Activated CD4-positive, alpha-beta memory T cell treated with anti-CD3 and anti-CD28 coated beads, Interleukin-2, amount 10 ng/mL, durations not matched to agents 7 days and 5 days (primary cell): Measurements from ENCODE around the gene TPCN2. TPM values are rescaled to one million over a fixed set of nuclear protein-coding genes. Genes with fewer than 3 reads are reported as not detected.

Experiments used
- CTCF ChIA-PET: fragments of 350-600 bp; sonication (Branson Sonifier 250); formaldehyde crosslinking; loops from one replicate; lab custom pipeline; 2021; ENCODE audit warnings: antibody characterized with exemption, inconsistent platforms; lab: Charles Lee
- POLR2A ChIA-PET: fragments of 350-600 bp; sonication (Branson Sonifier 250); formaldehyde crosslinking; loops from one replicate; lab custom pipeline; 2021; ENCODE audit warnings: antibody characterized with exemption; lab: Charles Lee
- DNase-seq: peaks from one replicate; pipeline ENCODE4 v3.0.0-alpha.2; 2020
- H3K27ac Mint-ChIP-seq: one replicate; pipeline ENCODE4 v1.8.0; 2021; ENCODE audit warnings: mild to moderate bottlenecking, mixed read lengths
- H3K27me3 Mint-ChIP-seq: one replicate; pipeline ENCODE4 v1.8.0; 2021; ENCODE audit warnings: mixed read lengths
- H3K36me3 Mint-ChIP-seq: one replicate; pipeline ENCODE4 v1.8.0; 2021; ENCODE audit warnings: low read depth, mixed read lengths
- H3K4me1 Mint-ChIP-seq: one replicate; pipeline ENCODE4 v1.8.0; 2021; ENCODE audit warnings: mixed read lengths
- H3K4me3 Mint-ChIP-seq: one replicate; pipeline ENCODE4 v1.8.0; 2021; ENCODE audit warnings: mild to moderate bottlenecking, mixed read lengths
- H3K9me3 Mint-ChIP-seq: one replicate; pipeline ENCODE4 v1.8.0; 2021; ENCODE audit warnings: mixed read lengths
- total RNA-seq, 2 experiments: library from RNA; stranded (reverse); gene quantifications; one replicate each; pipeline ENCODE4 v1.2.3, GENCODE V29; 2021

TPCN2 gene
- total RNA-seq, 2 experiments from 2014 or later, result 25.8 to 26.0 TPM

DNA sequence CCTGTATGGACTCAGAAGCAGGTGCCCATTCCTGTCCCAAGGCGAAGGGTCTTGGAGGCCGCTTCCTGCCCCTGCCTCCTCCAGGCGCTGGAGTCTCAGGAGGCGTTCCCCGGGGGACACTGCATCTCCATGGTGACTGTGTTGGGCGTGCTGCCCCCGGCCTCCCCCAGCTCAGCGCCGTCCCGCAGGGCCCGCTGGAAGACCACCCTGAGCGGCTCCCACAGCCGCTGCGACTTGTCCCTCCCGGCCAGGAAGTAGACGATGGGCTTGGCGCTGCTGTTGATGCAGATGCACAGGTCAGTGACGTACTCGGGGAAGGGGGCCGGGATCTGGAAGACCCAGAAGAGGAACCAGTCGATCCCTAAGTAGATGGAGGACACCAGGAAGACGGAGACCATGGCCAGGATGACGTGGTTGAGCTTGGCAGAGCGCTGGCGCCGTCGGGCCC is 43.5 kb upstream of the TPCN2 start:
- Mint-ChIP-seq H3K27me3 (peaks cover 2% of the 10 kb centered on the region), H3K27ac (no peak overlapping the region), H3K36me3 (no peaks in the 10 kb centered on the region), H3K4me1 (no peaks in the 10 kb centered on the region), H3K9me3 (no peaks in the 10 kb centered on the region), H3K4me3 (no peak overlapping the region)
- DNase-seq, result no peak
- POLR2A ChIA-PET, result no interaction called here
- CTCF ChIA-PET, result no interaction called here

DNA sequence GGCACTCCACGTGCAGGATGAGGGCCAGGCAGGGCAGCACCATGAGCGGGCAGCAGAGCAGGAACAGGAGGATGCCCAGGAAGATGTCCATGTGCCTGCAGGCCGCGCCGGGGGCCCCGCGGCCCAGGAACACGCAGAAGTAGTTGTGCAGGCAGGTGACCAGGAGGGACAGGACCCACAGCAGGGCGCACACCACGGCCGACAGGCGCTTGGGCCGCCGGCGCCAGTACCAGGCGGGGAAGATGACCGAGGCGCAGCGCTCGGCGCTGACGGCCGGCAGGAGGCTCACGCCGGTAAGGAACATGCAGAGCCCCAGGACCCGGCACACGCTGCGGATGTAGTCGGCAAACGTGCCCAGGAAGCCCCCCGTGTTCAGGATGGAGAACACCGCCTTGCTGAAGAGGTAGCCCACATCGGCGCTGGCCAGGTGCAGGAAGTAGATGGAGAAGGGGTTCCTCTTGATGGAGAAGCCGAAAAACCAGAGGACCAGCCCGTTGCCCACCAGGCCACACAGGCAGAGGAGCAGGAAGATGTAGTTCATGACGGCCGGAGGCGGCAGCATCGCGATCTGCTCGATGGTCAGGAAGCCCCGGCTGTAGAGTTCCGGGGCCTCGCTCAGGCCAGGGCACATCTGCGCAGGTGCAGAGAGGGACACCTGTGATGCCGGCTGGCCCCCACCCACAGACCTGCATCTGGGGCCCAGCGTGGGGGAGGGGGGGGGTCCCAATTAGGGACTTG is 42.9 kb upstream of the TPCN2 start:
- POLR2A ChIA-PET, result no interaction called here
- DNase-seq, result no peak
- Mint-ChIP-seq H3K27ac (no peak overlapping the region), H3K4me3 (no peak overlapping the region), H3K36me3 (no peaks in the 10 kb centered on the region), H3K9me3 (no peaks in the 10 kb centered on the region), H3K27me3 (peaks cover 2% of the 10 kb centered on the region), H3K4me1 (no peaks in the 10 kb centered on the region)
- CTCF ChIA-PET, result no interaction called here

DNA sequence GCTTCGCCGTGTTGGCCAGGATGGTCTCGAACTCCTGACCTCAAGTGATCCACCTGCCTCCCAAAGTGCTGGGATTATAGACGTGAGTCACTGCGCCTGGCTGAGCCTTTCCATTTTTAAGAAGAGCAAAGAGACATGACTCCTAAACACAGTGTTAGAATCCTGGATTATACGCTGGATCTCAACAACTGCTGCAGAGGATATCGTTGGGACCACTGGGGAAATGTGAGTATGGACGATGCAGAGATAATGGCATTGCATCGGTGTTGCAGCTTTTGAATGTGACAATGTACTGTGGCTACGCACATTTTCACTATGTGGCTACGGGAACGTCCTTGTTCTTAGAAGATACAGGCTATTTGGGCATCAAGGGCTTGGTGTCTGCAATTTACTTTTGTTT is 41.9 kb upstream of the TPCN2 start:
- no peaks in the 10 kb centered on the region for H3K9me3 Mint-ChIP-seq
- H3K4me1 Mint-ChIP-seq, result peaks cover 3% of the 10 kb centered on the region
- no peak for DNase-seq
- no peak overlapping the region for H3K4me3 Mint-ChIP-seq
- peaks cover 8% of the 10 kb centered on the region for H3K27me3 Mint-ChIP-seq
- POLR2A ChIA-PET, result no interaction called here
- no peak overlapping the region for H3K27ac Mint-ChIP-seq
- CTCF ChIA-PET, result no interaction called here
- H3K36me3 Mint-ChIP-seq, result no peaks in the 10 kb centered on the region

GRCh38 chr11:69007975-69008381 is 40.8 kb upstream of the TPCN2 start:
- peaks cover 18% of the 10 kb centered on the region for H3K27me3 Mint-ChIP-seq
- no peaks in the 10 kb centered on the region for H3K36me3 Mint-ChIP-seq
- no peak for DNase-seq
- ChIA-PET POLR2A (no interaction called here), CTCF (no interaction called here)
- no peak overlapping the region for H3K4me3 Mint-ChIP-seq
- H3K9me3 Mint-ChIP-seq, result no peaks in the 10 kb centered on the region
- peaks cover 3% of the 10 kb centered on the region for H3K4me1 Mint-ChIP-seq
- H3K27ac Mint-ChIP-seq, result no peak overlapping the region

DNA sequence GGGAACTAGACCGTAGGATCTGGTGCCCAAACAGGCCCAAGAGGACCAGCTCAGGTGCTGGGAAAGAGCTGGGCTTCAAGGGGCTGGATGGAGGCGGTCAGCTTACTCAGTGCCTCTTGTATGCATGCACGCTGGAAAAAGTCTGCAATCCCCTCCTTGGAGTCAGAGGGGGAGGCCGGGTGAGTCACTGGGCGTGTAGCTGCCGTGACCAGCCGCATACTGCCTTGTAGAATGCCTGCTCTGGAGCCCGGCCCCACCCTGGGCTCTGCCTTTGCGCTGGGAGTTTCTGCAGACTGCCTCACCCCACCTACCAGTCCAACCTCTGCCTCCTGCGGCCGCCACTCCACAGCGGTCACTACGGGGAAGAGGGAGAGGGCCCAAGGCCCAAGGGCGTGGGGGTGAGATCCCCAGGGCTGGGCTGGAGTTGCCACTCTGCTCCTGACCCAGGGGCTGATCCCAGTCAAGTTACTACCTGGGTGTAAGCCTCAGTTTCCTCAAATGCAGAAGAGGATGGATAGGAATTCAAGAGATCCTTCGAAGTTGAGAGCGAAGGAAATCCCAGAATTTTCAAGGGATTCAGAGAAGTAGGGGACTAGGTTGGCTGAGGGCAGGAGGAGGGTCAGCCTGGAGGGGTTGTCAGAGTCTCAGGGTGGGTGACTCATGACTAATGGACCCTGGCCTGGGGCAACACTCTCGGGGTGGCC is 39.8 kb upstream of the TPCN2 start:
- POLR2A ChIA-PET, result no interaction called here
- no peaks in the 10 kb centered on the region for H3K36me3 Mint-ChIP-seq
- no peak for DNase-seq
- no peak overlapping the region for H3K27ac Mint-ChIP-seq
- CTCF ChIA-PET, result no interaction called here
- H3K4me3 Mint-ChIP-seq, result no peak overlapping the region
- H3K27me3 Mint-ChIP-seq, result peaks cover 20% of the 10 kb centered on the region
- H3K4me1 Mint-ChIP-seq, result peaks cover 3% of the 10 kb centered on the region
- H3K9me3 Mint-ChIP-seq, result no peaks in the 10 kb centered on the region

GRCh38 chr11:69009441-69010211 is 39.1 kb upstream of the TPCN2 start:
- no peaks in the 10 kb centered on the region for H3K9me3 Mint-ChIP-seq
- H3K27ac Mint-ChIP-seq, result no peak overlapping the region
- H3K27me3 Mint-ChIP-seq, result peaks cover 20% of the 10 kb centered on the region
- no peak for DNase-seq
- H3K36me3 Mint-ChIP-seq, result no peaks in the 10 kb centered on the region
- CTCF ChIA-PET, result no interaction called here
- no peak overlapping the region for H3K4me3 Mint-ChIP-seq
- POLR2A ChIA-PET, result interaction anchor here (1.0 kb wide), 1 partner anchor 71 kb away, joined by 3 read pairs; no protein-coding TSS in a partner anchor
- peaks cover 3% of the 10 kb centered on the region for H3K4me1 Mint-ChIP-seq

DNA sequence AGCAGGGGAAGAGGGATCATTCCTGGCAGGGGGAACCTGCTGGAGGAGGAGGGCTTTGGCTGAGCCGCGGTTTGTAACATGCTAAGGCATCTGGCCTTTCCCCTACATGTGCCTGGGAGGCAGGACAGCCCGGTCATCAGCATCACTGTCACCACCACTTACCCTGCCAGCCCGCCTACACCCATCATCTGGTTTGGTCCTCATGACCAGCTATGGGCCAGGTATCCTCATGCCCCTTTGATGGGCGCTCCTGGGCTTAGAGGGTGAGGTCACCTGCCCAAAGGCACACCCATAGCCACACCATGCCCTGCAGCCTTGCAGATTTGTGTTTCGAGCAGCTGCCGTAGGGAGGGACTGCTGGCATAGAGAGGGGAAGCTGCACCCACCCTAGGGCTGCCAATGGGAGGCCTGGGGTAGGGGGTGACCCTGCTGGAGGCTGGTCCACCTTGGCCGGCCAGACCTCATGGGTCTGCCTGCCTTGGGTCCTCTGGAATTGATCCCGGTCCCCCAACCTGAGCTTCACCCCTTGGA is 38.3 kb upstream of the TPCN2 start:
- Mint-ChIP-seq H3K27ac (no peak overlapping the region), H3K4me1 (peaks cover 3% of the 10 kb centered on the region), H3K36me3 (no peaks in the 10 kb centered on the region), H3K27me3 (peaks cover 23% of the 10 kb centered on the region), H3K9me3 (no peaks in the 10 kb centered on the region), H3K4me3 (no peak overlapping the region)
- CTCF ChIA-PET, result no interaction called here
- no peak for DNase-seq
- POLR2A ChIA-PET, result interaction anchor here (1.0 to 1.2 kb wide), 3 partner anchors 38 to 77 kb away, joined by 3 to 4 read pairs (median 3); partner anchors contain the start of gene TPCN2

DNA sequence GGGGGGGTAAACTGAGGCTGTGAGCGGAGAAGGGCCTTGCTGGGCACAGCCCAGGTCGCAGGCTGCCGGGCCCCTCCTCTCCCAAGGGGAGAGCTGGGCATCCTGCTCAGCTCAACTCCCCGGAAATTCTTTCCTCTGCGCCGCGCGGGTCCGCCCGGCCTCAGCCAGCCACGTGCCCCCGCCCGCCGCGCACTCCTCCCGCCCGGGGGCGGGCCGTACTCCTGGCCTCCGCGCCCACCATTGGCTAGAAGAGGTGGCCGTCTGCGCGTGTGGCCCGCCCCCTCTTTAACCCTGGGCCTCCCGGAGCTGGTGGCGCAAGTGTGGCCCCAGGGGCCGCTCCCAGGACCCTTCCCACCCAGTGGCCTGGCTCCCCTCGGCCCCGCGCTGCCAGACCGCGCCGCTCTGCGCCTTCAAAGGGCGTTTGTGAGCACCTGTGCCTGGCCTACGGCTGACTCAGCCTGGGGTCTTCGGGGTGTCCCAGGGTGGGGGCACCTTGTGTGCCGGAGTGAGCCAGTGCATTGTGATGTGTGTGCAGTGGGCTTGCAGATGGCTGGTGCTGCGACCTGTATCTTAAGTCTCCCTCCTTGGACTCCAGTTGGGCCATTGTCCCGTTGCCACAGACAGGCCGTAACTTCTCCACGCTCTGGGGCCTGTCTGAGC is 37.6 kb upstream of the TPCN2 start:
- Mint-ChIP-seq H3K4me1 (peaks cover 3% of the 10 kb centered on the region), H3K4me3 (no peak overlapping the region), H3K27ac (no peak overlapping the region), H3K36me3 (no peaks in the 10 kb centered on the region), H3K9me3 (no peaks in the 10 kb centered on the region), H3K27me3 (peaks cover 23% of the 10 kb centered on the region)
- peak; percentile 39 for DNase-seq
- ChIA-PET POLR2A (interaction anchor here (1.0 to 1.2 kb wide), 3 partner anchors 37 to 76 kb away, joined by 3 to 4 read pairs (median 3); partner anchors contain the start of gene TPCN2), CTCF (no interaction called here)

DNA sequence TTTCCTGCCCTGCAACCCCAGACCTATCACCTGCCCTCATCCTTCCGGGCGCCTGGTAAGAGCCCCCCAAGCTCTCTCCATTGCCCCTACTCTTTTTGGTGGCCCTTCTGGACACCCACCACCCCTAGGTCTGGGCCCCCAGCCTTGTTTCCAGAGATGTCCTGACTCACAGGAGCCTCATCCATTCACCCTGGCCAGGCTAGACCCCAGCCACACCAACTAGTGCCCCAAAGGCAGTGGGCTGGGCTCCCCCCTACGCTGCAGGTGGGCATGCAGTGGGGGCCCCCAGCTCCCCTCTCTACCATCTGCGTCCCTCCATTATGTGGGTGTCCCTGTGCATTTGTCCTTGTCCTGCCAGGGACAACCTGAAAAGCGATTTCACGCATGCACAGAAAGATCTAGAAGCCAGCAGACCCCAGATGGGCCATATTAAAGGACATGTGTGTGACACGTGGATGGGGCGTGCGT is 37.1 kb upstream of the TPCN2 start:
- Mint-ChIP-seq H3K36me3 (no peaks in the 10 kb centered on the region), H3K4me3 (no peak overlapping the region), H3K9me3 (no peaks in the 10 kb centered on the region), H3K4me1 (peaks cover 3% of the 10 kb centered on the region), H3K27ac (no peak overlapping the region), H3K27me3 (peaks cover 25% of the 10 kb centered on the region)
- no peak for DNase-seq
- POLR2A ChIA-PET, result interaction anchor here (1.1 to 1.2 kb wide), 2 partner anchors 37 to 76 kb away, joined by 3 to 4 read pairs; partner anchors contain the start of gene TPCN2
- CTCF ChIA-PET, result no interaction called here

DNA sequence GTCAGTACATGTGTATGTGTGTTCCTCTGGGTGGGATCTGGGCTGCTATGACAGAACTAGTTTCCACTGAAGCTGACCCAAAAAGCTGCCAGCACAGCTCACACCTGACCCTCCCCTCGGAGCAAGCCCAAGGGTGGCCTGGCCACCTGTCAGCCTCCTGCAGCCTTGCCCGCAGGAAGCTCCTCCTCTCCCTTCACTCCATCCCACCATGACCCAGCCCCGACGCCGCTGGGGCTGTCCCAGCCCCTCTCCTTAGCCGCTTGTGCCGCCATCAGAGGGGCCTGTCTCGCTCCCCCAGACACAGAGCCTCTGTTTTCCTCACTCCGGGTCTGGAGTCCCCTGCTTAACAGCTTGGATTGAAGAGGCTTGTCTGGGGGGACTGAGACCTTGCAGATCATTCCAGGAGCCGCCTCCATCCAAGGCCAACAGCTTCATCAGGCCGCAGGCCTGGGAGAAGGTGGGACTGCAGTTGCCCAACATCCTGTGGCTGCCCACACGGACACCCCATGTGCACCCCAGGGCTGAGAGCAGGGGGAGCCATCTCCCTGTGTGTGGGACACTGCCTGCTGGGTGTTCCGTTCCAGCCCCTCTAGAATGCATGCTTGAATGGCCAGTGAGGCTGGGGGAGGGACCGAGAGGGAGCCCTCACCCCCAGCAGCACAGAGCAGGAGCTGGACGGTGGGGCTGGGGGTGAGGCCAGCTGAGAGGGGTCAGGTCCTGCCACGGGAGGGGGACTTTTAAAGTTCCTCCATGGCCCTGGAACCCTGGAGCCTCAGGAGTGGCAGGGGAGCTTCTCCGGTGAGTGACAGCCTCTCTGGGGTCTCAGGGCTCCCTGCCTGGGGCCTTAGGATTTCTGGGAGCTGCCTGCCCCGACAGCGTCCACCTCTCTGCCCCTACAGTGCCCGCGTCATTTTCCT is 36.4 kb upstream of the TPCN2 start:
- Mint-ChIP-seq H3K4me3 (no peak overlapping the region), H3K4me1 (peaks cover 3% of the 10 kb centered on the region), H3K9me3 (no peaks in the 10 kb centered on the region), H3K27me3 (peaks cover 24% of the 10 kb centered on the region), H3K27ac (no peak overlapping the region), H3K36me3 (no peaks in the 10 kb centered on the region)
- CTCF ChIA-PET, result no interaction called here
- DNase-seq, result no peak
- POLR2A ChIA-PET, result interaction anchor here (0.6 kb wide), 1 partner anchor 484 kb away, joined by 3 read pairs; no protein-coding TSS in a partner anchor

GRCh38 chr11:69013009-69013951 is 35.5 kb upstream of the TPCN2 start, which contains the start of gene MRGPRF:
Gene MRGPRF, minus strand, starts transcription at chr11:69013246. Its CDS starts 3,345 bp downstream, at chr11:69009901.
- CTCF ChIA-PET, result no interaction called here
- Mint-ChIP-seq H3K4me1 (peaks cover 3% of the 10 kb centered on the region), H3K9me3 (no peaks in the 10 kb centered on the region), H3K4me3 (no peak within 1 kb of the TSS), H3K27ac (no peak within 1 kb of the TSS), H3K27me3 (peaks cover 23% of the 10 kb centered on the region), H3K36me3 (no peaks in the 10 kb centered on the region)
- DNase-seq, result no peak
- POLR2A ChIA-PET, result no interaction called here
